Measurements from ENCODE around the gene JPH2. TPM values are rescaled to one million over a fixed set of nuclear protein-coding genes. Genes with fewer than 3 reads are reported as not detected.
A peak's percentile ranks its signal among the peaks of the same experiment; 100 is the strongest.

Gene JPH2
- total and polyA plus RNA-seq, 9 donors = 0.48 to 27.4 (median 3.0) TPM

DNA sequence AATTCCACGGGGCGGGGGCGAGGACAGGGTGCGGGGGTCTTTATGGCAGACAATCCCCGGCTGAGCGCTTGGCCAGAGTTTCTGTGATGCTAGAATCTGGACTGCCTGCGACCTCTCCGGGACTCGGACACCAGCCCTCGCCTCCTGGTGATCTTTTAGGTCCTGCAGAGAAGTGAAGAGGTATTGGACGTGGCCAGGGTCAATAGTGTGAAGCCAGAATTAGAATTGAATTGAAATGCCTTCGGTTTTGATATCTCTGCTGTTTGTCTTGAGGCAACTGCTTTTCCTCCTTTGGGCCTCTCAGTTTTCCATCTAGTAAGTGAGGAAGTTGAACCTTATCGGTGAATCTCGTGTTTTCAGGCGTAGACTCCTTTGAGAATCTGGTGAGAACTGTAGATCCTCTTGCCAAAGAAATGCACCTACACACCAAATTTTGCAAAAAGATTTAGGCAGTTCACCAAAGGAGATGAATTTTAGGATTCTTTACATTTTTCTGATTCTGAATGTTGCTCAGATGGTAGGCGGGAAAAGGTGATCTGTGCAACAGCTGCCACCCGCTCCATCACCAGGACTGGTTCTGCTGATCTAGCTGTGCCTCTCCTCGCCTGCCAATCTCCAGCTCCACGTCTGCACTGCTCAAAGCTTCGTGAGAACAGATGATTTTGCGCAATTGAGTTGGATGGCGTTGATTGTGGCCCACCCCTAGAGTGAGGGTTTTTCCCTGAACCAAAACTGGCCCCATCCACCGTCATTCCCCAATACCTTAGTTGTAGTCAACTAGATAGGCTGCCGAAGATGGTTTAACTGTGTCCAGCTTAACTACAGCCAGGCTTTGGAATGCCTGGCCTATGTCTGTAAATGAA, 24.4 kb upstream of the JPH2 start:
- no peaks in the 10 kb centered on the region for H3K9me3 ChIP-seq
- intact Hi-C loops (cut with DNase I) = loop anchor here in 3 of 4 donors (5.0 to 10.0 kb wide), 4 partner anchors 101 to 403 kb away; partner anchors contain the start of gene FITM2 (in 1 of the 3)
- H3K4me1 ChIP-seq (ENCODE audit: insufficient read depth) = peaks cover 1% of the 10 kb centered on the region
- H3K4me3 ChIP-seq = peak overlapping the region; percentile 52
- no peaks in the 10 kb centered on the region for H3K27me3 ChIP-seq
- TF ChIP-seq, protein P1, sequence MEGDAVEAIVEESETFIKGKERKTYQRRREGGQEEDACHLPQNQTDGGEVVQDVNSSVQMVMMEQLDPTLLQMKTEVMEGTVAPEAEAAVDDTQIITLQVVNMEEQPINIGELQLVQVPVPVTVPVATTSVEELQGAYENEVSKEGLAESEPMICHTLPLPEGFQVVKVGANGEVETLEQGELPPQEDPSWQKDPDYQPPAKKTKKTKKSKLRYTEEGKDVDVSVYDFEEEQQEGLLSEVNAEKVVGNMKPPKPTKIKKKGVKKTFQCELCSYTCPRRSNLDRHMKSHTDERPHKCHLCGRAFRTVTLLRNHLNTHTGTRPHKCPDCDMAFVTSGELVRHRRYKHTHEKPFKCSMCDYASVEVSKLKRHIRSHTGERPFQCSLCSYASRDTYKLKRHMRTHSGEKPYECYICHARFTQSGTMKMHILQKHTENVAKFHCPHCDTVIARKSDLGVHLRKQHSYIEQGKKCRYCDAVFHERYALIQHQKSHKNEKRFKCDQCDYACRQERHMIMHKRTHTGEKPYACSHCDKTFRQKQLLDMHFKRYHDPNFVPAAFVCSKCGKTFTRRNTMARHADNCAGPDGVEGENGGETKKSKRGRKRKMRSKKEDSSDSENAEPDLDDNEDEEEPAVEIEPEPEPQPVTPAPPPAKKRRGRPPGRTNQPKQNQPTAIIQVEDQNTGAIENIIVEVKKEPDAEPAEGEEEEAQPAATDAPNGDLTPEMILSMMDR (IDR thresholded peaks at IDR 0.05) = peak in 1 of 3 donors; percentile 35
- TF ChIP-seq EP300 (IDR thresholded peaks at IDR 0.05) = no peak
- DNase-seq = peak in 1 of 5 donors; percentile 37
- H3K36me3 ChIP-seq = no peaks in the 10 kb centered on the region
- 8 to 9% (median 8%) methylated on average over 24 of the region's 24 CpGs for WGBS, 3 donors
- H3K27ac ChIP-seq = peak overlapping the region; percentile 85 to 98

DNA sequence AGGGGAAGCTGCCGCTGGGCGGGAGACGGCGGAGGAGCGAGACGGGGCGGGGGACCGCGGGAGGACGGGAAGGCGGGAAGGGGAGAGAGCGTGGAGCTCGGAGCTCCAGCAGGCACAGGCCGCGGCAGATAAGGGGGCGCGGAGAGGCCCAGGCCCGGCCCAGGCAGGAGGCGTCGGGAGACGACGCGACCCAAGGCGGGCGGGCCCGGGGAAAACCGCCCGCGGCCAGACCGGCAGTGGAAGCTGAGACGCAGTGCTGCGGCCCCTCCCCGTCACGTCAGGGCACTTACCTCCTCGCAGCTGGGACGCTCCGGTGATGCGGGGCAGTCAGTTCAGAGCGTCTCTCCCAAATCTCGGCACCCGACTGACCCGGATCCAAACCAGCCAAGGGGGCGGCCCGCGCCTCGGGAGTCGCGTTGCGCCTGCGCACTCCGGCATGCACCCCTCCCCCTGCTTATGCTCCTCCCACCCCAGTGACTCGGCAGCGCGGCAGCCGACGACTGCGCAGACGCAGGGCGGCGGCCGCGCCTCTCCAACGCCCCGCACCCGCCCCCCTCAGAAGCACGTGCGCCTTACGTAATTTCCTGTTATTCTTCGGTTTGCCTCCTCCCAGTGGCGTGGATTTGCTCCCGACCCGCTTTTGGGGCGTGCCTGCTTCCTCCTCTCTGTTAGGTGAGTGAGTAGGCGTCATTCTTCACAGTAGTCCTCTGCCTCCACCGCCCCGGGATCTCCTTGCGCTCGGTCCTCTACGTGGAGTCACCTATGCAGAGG, 23.6 kb upstream of the JPH2 start, which contains the start of gene OSER1:
TSS of gene OSER1 (minus strand) at position 366 of the 771 bp plus-strand sequence. CDS start 3,814 bp downstream, outside the sequence.
- peak; percentile 92 for TF ChIP-seq POLR2A (IDR thresholded peaks at IDR 0.05)
- TF ChIP-seq, protein P1 (IDR thresholded peaks at IDR 0.05) = peak in 1 of 3 donors; percentile 5
- TF ChIP-seq EP300 (IDR thresholded peaks at IDR 0.05) = peak; percentile 88
- peaks cover 1% of the 10 kb centered on the region for H3K4me1 ChIP-seq (ENCODE audit: insufficient read depth)

DNA sequence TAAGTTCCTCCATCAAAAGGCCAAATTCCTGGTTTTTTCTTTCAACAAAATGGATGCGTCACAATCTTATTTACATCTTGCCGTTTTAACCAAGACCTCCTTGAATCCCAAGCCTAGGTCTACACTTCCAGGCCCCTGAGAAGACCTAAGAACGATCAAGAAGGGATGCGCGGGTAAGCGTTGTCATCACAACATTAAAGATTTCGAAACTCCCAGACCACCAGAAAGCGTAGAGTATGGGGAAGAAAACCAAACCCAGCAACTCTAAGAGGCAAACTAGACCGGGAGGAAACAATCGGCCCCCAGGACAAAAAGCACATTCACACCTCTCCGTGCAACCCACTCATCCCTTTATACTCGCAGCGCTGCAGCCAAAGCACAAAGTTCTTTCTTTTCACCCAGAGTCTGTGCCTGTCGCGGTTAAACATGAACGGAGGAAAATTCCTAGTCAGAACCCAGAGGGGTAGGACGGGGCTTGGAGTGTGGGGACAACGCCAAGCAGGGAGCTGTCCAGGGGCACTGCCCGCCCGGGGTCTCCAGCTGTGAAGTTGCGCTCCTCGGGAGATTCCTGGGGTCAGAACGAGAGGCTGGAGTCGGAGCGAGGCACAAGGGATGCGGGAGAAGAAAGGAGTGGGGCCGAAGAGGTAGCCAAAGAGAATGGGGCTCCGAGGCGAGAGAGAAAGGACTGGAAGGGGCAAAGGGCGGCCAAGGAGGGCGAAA, 22.9 kb upstream of the JPH2 start:
- TF ChIP-seq, protein P1 (IDR thresholded peaks at IDR 0.05) = no peak
- TF ChIP-seq EP300 (IDR thresholded peaks at IDR 0.05) = no peak
- TF ChIP-seq POLR2A (IDR thresholded peaks at IDR 0.05) = no peak
- intact Hi-C loops (cut with DNase I) = loop anchor here in 3 of 4 donors (5.0 to 10.0 kb wide), 4 partner anchors 102 to 405 kb away; partner anchors contain the start of gene FITM2 (in 1 of the 3)
- 0 to 1% (median 0%) methylated on average over 31 of the region's 31 CpGs for WGBS, 3 donors

More for the DNA sequence above, 23.6 kb upstream of the JPH2 start, which contains the start of gene OSER1:
- peak; percentile 96 to 99 (median 98) for DNase-seq
- Histone ChIP-seq H3K27me3 (no peaks in the 10 kb centered on the region), H3K9me3 (no peaks in the 10 kb centered on the region), H3K36me3 (no peaks in the 10 kb centered on the region), H3K27ac (peak within 1 kb of the TSS; percentile 86 to 98), H3K4me3 (peak within 1 kb of the TSS; percentile 70)
- WGBS, 3 donors = 0 to 1% (median 0%) methylated on average over 65 to 79 of the region's 79 CpGs
- intact Hi-C loops (cut with DNase I) = loop anchor here in 3 of 4 donors (5.0 to 10.0 kb wide), 4 partner anchors 102 to 404 kb away; partner anchors contain the start of gene FITM2 (in 1 of the 3)

More for the DNA sequence above, 22.9 kb upstream of the JPH2 start:
- Histone ChIP-seq H3K27me3 (no peaks in the 10 kb centered on the region), H3K27ac (peak overlapping the region; percentile 86 to 87), H3K4me1 (ENCODE audit: insufficient read depth) (peaks cover 1% of the 10 kb centered on the region), H3K9me3 (no peaks in the 10 kb centered on the region), H3K4me3 (peak overlapping the region; percentile 70), H3K36me3 (no peaks in the 10 kb centered on the region)
- no peak for DNase-seq
